T1000 (cell line): ENCODE data around the gene GNB1L.

Experiments used
- DNase-seq: peaks from one replicate; lab custom pipeline; 2025; ENCODE audit warnings: mixed read lengths; lab: John Stamatoyannopoulos, UW

Gene GNB1L

GRCh38 chr22:19876314-19876940, 21.8 kb upstream of the GNB1L start:
- DNase-seq: no peak

DNA sequence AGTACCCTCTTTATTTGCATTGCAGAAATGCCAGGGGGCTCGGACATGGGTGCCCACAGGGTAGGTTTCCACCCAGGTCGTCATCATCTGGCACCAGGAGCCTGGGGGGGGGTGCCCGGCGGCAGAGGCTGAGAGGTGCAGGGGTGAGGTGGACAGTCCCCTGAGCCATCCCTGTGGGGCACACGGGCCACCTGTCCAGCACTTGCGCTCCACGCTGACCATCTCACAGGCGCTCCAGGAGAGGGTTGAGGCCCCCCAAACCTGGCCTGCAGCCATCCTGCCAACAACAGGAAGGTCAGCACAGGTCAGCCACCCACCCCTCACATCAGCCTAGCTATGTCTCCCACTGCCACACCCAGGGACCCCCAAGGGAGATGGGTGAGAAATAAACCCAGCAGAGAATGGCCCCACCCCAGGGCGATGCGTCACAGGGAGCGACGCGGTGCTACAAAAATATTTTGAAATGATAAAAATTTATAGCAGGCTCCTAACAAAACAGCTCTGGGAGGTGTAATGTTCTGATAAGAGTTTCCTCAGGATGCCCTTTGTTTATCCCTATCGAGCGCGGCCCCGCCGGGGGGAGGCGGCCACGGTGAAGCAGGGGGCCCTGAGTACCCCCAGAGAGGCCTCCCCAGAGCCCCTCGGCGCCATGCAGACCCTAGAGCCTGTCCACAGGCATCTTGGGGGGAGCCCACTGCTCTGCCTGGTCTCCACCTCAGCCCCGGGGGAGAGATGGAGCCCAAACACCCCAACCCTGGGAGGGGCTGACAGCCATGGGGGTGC, 21.0 kb upstream of the GNB1L start:
- peak; percentile 22 for DNase-seq

DNA sequence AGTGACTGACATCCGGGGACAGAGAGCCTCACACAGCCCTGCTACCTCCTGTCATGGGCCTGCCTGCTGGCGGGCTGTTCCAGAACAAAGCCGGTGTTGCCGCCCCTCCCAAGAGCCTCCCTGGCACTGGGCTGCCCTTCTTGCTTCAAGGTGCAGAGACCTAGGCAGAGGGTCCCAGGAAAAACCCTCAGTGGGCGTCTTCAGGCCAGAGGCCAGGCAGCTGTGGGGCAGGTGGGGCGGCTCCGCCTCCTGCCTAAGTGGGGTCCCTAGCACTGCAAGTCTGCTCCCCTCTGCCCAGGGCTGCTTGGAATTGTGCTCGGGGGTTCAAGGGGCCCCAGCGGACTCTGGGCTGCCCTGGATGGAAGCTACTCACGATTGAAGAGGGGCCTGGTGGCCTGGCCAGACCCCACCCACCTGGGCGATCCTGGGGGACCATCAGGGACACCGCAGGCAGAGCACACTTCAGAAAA, 20.4 kb upstream of the GNB1L start:
- DNase-seq: no peak

DNA sequence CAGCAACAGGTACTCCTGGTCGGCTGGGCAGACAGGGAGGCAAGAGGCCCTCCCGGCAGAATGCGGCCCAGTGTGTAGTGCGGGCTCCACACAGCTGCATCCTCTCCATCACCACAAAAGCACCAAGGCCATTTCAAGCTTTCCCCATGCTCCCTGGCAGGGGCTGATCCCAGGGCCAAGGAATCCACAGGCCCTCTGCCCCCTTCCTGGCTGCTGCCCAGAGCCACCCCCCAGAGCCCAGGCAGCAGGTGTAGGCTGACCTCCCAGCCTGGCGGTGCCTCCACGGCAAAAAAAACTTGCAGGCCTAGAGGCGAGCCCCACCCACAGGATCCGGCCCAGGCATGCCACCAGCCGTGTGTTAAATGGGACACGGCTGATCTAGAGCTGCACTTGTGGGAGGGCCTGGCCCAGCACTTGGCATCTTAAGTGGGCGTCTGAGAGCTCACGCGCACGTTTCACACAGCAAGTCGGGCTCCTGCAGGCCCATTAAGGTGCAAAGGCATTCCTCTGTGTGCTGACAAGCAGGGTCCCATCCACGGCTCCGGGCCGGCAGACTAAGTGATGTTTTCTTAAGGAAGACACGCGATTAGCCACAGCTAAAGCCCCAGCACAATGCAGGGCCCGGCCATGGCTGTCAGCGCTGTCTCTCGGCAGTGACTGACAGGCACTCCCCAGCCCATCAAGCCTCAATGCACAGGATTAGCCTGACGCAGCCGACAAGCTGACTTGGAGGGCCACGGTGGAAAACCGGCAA, 19.8 kb upstream of the GNB1L start:
- no peak for DNase-seq

- DNase-seq: no peak
These were observed 19.3 kb upstream of the GNB1L start for GRCh38 chr22:19873960-19874306.

GRCh38 chr22:19873138-19873959, 18.7 kb upstream of the GNB1L start:
- DNase-seq: no peak

DNA sequence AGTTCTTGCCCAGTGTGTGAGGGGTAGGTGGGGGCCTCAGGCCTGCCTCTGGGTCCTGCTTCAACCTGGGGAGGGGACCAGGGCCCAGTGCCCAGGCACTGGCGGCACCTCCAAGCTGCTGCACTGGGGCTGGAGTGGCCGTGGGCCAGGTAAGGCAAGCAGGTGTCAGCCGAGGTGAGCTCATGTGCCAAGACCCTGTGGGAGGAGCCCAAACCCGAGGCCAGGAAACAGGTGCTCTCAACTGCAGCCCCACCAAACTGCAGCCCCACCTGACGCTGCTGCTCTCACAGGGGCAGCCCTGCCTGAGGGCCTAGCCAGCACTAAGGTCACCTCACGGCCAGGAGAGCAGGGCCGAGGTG, 18.1 kb upstream of the GNB1L start:
- DNase-seq: no peak

GRCh38 chr22:19871845-19872778, 17.4 kb upstream of the GNB1L start:
- no peak for DNase-seq

- no peak for DNase-seq
These were observed 16.6 kb upstream of the GNB1L start for GRCh38 chr22:19871023-19871844.

DNA sequence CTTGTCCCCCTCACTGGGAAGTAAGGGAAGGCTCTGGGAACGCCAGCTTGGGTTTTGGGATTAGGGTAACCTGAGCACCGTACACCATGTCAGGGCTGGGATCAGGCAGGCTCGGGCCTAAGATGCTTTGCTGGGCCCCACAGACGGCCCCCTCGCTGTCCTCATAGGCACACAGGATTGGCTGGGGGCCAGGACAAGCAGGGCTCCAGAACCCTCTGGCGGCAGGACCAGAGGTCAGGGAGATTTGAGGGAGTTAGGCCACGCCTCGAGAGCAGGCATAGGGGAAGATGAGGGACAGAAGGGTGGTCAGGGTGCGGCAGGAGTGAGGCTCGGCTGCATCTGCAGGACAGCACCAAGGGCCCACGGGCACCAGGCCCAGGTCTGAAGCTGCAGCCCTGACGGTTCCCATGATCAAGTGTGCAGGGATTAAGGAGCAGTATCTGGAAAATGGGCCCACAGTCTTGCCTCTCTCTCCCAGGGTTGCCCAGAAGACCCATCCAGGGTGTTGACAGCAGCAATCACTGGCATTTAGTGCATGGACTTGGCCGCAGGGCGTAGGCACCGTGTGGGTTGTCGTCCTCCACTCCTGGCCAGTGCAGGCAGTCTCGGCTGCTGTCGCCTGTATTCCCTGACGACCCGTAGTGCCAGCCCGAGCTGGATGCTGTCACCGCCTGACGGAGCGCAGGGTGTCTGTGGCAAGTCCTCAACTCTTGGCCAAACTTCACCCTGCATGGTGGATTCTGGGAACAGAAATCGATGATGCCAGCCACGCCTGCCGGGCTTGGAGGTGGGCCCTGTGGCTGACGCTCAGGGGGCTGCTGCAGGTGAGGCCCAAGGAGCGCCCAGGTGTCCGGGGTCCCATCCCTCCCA, 15.7 kb upstream of the GNB1L start:
- DNase-seq: no peak

- DNase-seq: no peak
These were observed 15.0 kb upstream of the GNB1L start for GRCh38 chr22:19869497-19870152.

GRCh38 chr22:19868773-19869471, 14.2 kb upstream of the GNB1L start:
- DNase-seq: no peak

- DNase-seq: no peak
These were observed 13.7 kb upstream of the GNB1L start for GRCh38 chr22:19868333-19868732.

DNA sequence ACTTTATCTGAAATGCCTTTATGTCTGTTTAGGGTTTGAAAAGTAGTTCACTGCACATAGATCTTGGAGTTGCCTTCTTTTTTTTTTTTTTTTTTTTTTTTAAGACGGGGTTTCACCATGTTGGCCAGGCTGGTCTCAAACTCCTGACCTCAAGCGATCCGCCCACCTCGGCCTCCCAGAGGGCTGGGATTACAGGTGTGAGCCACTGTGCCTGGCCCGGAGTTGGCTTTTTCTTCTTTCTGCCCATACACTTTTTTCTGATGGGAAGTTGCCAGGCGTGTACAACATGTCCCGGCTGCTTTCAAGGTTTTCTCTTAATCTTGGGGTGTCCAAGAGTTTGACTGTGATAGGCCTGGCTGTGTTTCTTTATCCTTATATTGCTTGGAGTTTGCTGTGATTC, 12.9 kb upstream of the GNB1L start:
- no peak for DNase-seq

GRCh38 chr22:19866665-19867009, 12.0 kb upstream of the GNB1L start:
- DNase-seq: no peak

GRCh38 chr22:19865141-19865829, 10.6 kb upstream of the GNB1L start:
- DNase-seq: no peak

GRCh38 chr22:19864538-19865106, 9.9 kb upstream of the GNB1L start:
- no peak for DNase-seq
